GM19193 (cell line): ENCODE measurements around the gene ARSB.

ENCODE experiments used
- POLR2A ChIP-seq: IDR thresholded peaks from 4 replicates; pipeline ENCODE4 v1.6.1; 2011; ENCODE audit not compliant: insufficient read depth, insufficient read length; ENCODE audit errors: extremely low read depth

The ARSB gene

GRCh38 chr5:78816143-78816765 lies 168.9 kb downstream of the ARSB start:
- TF ChIP-seq POLR2A, result no peak

GRCh38 chr5:78813906-78814530 lies 171.1 kb downstream of the ARSB start:
- TF ChIP-seq POLR2A, result no peak

GRCh38 chr5:78813286-78813685 lies 171.8 kb downstream of the ARSB start:
- no peak for TF ChIP-seq POLR2A

GRCh38 chr5:78811866-78812265 lies 173.2 kb downstream of the ARSB start:
- no peak for TF ChIP-seq POLR2A

- no peak for TF ChIP-seq POLR2A
These were observed 173.8 kb downstream of the ARSB start for GRCh38 chr5:78811121-78811817.

- TF ChIP-seq POLR2A, result no peak
These were observed 174.8 kb downstream of the ARSB start for GRCh38 chr5:78810098-78810920.

GRCh38 chr5:78809444-78809843 lies 175.7 kb downstream of the ARSB start:
- TF ChIP-seq POLR2A, result no peak

- TF ChIP-seq POLR2A, result no peak
These were observed 176.3 kb downstream of the ARSB start for GRCh38 chr5:78808818-78809217.

GRCh38 chr5:78808380-78808779 lies 176.7 kb downstream of the ARSB start:
- TF ChIP-seq POLR2A, result no peak

- TF ChIP-seq POLR2A, result no peak
These were observed 178.6 kb downstream of the ARSB start for GRCh38 chr5:78806544-78806943.

- no peak for TF ChIP-seq POLR2A
These were observed 179.5 kb downstream of the ARSB start for GRCh38 chr5:78805474-78806124.

GRCh38 chr5:78804995-78805394 lies 180.1 kb downstream of the ARSB start:
- TF ChIP-seq POLR2A, result no peak

- no peak for TF ChIP-seq POLR2A
These were observed 181.2 kb downstream of the ARSB start for GRCh38 chr5:78803941-78804340.

- no peak for TF ChIP-seq POLR2A
These were observed 181.8 kb downstream of the ARSB start for GRCh38 chr5:78803353-78803752.

- no peak for TF ChIP-seq POLR2A
These were observed 183.7 kb downstream of the ARSB start for GRCh38 chr5:78801413-78801812.
